GM08714 (cell line): ENCODE results near the gene KCTD21.

Source experiments
- H3K4me3 ChIP-seq: fragments of 200-500 bp; sonication (Bioruptor generic); 2 replicates; pipeline ENCODE4 v1.5.1; 2014; ENCODE audit warnings: mild to moderate bottlenecking, low read length, inconsistent platforms
- ZNF274 ChIP-seq: IDR thresholded peaks from 2 replicates; pipeline ENCODE4 v1.6.1; 2012; ENCODE audit warnings: mild to moderate bottlenecking, low read depth, low read length

KCTD21 gene

DNA sequence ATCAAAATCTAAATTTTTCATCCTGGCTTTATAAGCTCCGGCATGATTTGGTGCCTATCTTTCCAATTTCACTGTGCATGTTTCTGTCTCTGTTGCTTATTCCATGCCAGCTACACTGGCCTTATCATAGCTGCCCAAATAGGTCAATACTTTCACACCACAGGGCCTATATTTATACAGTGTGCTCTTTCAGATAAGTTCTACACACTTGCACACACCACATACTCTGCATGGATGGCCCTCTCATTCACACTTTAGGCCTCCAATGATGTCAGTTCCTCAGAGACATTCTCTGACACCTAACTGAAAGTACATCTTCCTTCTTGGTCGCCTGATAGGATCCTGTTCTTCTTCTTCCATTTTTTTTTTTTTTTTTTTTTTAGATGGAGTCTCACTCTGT lies 56.0 kb downstream of the KCTD21 start:
- TF ChIP-seq ZNF274, result no peak
- no peak overlapping the region for H3K4me3 ChIP-seq

DNA sequence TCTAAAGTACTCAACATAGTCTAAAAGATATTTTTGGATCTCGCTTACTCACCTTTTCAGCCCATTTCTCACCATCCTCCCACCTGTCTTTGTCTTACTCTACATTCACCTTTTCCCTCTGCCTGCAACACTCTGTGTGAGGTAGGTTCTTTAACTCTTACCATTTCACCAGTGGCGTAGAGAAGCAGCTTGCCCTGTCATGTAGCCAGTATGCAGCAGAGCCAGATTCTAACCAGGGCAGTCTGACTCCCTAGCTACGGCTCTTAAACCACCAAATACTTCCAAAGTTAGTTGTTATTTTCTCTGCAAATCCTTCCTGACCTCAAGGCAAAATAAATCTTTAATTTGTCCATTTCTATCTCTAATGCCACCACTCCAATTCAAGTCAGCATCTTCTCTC lies 56.5 kb downstream of the KCTD21 start:
- H3K4me3 ChIP-seq, result no peak overlapping the region

DNA sequence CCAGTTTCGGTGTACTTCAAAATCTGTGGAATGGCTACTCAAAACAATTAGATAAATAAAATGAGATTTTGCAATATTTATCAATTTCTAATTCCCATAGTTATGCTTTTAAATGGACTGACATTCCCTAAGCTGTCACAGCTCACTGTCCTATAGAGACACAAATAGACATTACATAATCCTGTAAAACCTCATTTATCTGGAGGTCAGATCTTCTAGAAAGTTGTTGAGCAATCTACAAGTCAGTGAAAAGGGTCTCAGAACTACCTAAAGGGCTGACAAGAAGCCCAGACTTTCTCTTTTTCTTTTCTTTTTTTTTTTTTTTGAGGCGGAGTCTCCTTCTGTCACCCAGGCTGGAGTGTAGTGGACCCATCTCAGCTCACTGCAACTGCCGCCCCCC lies 61.0 kb downstream of the KCTD21 start:
- TF ChIP-seq ZNF274, result no peak
- no peak overlapping the region for H3K4me3 ChIP-seq

More for the DNA sequence above, 56.5 kb downstream of the KCTD21 start:
- no peak for TF ChIP-seq ZNF274
